ENCODE data around the gene CDC42EP4.

GRCh38 chr17:73247726-73248125 is 64.1 kb downstream of the CDC42EP4 start:
- TF ChIP-seq, protein P1, sequence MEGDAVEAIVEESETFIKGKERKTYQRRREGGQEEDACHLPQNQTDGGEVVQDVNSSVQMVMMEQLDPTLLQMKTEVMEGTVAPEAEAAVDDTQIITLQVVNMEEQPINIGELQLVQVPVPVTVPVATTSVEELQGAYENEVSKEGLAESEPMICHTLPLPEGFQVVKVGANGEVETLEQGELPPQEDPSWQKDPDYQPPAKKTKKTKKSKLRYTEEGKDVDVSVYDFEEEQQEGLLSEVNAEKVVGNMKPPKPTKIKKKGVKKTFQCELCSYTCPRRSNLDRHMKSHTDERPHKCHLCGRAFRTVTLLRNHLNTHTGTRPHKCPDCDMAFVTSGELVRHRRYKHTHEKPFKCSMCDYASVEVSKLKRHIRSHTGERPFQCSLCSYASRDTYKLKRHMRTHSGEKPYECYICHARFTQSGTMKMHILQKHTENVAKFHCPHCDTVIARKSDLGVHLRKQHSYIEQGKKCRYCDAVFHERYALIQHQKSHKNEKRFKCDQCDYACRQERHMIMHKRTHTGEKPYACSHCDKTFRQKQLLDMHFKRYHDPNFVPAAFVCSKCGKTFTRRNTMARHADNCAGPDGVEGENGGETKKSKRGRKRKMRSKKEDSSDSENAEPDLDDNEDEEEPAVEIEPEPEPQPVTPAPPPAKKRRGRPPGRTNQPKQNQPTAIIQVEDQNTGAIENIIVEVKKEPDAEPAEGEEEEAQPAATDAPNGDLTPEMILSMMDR (IDR thresholded peaks at IDR 0.05 in 8 of 11, conservative IDR thresholded peaks at IDR 0.05 in 3 of 11) = no peak
- TF ChIP-seq POLR2A (IDR thresholded peaks at IDR 0.05) (no peak), POLR2AphosphoS5 (IDR thresholded peaks at IDR 0.05) (no peak)
